NCI-H146 treated with DMSO at 0.1 percent for 48 hours (cell line): Measurements from ENCODE around the gene HUS1.
"Not testable (repeated sequence)": the region's sequence is repeated elsewhere in the genome, so short reads cannot be mapped to it uniquely, and the experiment has no call there.

ENCODE experiments used
- DNase-seq: peaks from one replicate; lab custom pipeline; 2025; ENCODE audit not compliant: unreplicated experiment; lab: John Stamatoyannopoulos, UW

HUS1 gene

DNA sequence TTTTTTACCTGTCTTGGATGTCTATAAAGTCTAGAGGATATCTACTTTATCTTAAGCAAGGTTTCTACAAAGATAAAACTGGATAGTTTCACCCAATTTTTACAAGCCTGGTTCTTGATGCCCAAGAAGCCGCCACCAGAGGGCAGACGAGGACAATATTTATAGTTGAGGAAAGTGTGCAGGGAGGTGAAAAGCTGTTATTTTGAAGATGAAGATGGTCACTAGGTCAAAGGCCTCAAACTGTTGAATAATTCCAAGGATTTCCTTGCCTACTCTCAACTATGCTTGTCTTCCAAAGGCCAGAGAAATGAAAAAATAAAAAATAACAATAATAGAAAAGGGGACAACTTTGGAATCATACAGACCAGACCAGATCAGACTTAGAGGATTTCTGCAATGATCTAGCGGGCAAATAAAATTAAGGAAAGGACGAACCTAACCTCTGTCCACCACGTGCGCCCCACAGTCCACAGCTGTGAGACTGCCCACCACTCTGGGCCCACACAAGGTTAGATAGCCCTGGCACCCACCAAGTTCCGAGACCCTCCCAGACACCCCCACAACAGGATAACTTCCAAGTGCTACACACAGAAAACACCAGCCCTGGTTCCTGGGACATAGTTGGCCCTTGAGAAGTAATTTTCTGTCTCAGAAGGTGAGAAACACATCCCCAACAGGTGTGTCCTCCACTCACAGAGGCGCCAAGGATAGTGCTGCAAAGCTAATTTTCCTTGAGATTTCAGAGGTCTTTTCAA, 34.0 kb downstream of the HUS1 start:
- DNase-seq = peak; percentile 11

DNA sequence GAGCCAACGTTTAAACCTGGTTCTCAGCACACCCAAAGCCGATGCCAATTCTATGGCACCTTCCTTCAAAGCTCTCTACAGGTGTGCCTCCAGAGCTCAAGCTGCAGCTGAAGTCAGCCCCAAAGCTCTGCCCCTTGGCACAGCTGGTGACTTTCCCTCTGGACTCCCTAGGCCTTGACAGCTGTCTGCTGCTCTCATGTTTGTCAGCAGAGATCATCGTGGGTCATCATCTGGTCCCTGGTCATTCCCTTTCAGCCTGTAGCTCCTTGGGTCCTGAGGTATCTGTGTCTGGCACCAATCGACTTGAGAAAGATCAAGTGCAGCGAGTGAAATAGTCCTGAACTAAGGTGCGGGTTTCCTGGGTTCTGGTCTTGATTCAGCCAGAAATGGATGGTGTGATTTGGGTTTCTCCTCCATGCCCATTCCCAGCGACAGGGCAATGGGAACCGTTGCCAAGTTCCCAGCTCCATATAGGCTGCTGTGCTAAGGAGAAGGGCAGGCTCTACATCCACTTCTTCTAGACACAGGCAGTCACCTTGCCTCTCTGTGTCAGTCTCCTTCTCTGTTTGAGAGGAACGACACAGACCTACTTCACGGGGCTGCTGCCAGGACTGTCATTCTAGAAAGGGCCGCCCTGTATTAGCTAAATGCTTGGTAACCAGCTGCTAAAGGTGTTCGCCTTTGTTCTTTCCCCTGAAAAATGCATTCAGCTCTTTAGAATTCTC, 34.7 kb downstream of the HUS1 start:
- no peak for DNase-seq

DNA sequence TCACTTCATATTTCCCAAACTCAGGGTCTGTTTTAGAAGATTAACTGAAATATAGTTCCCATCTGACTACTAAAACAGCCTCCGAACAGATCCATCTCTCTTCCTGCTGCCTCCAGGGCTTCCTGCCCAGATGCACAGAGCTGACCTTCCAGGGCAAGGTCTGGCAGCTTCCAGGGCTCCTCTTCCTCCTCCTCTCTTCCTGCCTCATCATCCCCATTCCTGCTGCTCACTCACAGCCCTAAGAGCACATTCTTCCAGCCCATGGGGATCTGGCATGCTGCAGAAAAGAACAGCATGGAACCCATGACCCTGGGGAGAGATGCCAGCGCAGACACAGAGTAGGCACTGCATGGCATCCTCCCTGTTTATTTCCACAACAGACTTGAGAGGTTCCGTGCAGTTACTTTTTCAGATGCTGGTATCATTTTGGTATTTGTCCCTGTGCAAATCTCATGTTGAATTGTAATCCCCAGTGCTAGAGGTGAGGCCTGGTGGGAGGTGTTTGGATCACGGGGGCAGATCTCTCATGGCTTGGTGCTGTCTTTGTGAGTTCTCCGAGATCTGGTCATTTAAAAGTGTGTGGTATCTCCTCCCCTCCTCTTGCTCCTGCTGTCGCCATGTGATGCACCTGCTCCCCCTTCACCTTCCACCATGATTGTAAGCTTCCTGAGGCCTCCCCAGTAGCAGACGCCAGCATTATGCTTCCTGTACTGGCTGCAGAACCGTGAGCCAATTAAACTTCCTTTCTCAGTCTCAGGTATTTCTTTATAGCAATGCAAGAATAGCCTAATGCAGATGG, 35.5 kb downstream of the HUS1 start:
- no peak for DNase-seq

DNA sequence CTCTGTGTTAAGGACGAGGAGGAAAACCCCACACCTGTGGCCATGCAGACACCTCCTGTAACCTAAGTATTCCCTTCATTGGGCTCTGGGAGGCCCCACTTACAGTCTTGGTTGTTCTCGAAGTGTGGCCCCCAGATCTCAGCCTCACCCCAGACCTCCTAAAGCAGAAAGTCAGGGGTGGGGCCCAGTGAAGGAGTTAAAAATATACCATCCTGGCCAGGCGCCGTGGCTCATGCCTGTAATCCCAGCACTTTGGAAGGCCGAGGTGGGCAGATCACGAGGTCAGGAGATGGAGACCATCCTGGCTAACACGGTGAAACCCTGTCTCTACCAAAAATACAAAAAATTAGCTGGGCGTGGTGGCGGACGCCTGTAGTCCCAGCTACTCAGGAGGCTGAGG, 36.8 kb downstream of the HUS1 start:
- DNase-seq = not testable (repeated sequence)

DNA sequence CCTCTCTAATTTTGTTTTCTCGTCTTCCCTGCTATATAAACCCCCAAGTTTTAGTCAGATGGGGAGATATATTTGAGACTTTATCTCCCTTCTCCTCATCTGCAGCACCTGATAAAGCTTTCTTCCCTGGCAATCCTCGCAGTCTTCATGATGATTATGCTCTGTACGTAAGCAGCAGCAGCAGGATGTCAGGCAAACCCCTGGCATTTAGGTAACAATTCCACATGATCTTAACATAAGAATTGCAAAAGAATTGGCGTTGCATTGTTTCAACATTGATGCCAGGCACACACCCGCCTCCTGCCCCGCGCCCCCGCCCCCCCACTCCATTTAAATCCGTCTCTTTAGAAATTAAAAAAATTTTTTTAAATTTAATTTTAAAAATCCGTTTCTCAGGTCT, 37.3 kb downstream of the HUS1 start:
- DNase-seq = no peak

DNA sequence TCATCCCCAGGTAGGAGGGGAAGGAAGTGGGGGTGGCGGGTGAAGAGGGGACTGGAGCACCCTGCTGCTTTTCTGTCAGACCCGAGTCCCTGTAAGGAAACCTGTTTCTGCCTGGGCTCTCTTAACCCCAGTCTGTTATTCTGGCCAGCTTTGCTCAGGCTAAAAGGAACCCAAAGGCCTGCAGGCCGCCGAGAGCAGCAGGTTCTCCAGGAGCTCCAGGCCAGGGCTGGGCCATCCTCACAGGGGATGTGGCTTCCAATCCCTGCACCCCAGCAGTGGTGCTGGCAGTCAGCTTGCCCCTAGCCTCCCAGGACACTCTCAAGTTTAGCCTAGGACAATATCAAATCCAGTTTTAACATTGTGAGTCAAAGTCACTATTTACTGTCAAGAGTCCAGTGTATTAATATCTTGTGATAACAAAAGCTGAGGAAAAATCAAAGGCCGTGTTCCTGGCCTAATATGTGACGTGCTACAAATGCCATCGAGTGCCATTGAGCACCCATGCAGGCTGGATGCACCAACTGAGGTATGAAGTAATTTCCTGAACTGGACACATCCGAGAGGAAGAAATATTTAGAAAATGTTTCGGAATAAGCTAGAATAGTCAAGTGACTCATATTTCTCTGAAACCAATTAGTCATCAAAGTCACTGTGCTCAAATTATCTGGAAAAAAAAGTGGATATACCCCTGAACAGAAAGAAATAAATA, 38.1 kb downstream of the HUS1 start:
- DNase-seq = no peak

DNA sequence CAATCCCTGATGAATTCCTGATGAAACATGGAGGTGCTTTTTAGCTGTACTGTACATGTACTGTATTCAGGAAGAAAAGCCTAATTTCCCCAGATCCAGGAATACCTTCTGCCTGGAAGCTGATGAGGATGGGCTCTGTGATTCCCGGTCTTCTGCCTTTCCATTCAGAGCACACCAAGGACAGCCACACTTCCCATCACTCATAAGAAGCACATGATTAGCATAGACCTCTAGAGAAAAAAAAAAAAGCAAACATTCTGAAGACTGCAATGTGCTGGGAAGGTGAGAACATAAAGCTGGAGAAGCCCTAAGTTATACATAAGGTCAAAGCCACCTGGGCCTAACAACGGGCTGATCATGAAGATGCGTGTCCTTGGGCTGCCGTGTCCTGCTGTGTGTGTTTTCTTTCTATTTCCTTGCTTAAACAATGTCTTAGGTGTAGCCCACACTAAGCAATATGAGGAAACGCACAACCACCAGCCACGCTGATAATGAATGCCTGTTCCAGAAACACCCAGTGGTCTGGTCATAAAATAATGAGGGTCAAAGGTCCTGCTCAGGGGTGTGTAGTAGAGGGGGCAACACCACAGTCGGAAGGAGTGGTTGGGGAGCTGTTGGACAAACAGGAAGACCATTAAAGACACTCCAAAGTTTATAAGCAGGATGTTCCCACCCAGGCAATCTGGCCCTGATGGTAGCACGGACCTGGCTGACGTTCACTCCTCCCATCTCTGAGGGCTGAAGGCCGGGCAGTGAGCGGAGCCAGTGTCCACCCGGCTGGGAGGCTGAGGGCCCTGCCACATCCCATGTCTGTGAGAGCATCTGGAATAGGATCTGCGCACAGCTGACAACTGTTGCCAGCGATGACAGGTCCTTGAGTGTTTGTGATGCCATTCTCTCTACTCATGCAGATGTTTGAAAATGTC, 39.1 kb downstream of the HUS1 start:
- DNase-seq = no peak

DNA sequence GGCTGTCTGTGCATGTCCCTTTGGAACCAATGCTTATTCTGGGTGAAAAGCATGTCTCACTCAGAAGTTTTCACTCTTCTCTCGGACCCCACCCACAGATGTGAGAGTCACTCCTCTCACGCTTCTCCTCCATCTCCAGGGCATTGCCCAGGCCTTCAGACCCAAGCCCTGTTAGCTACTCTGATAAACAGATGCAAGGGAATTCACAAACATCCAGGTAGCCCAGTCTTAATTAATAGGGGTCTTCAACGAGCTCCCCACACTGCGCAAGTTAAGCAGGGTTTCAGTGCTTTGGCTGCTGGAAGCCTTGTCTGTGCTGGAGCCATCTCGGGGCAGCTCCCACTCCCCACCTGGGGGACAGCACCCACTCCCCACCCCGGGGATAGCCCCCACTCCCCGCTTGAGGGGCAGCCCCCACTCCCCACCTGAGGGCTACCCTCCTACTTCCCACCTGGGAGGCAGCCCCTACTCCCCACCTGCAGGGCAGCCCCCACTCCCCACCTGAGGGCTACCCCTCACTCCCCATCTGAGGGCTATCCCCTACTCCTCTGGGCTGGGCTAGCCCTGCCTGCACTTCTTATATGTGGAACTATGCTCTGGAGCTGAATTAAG, 39.9 kb downstream of the HUS1 start:
- no peak for DNase-seq

DNA sequence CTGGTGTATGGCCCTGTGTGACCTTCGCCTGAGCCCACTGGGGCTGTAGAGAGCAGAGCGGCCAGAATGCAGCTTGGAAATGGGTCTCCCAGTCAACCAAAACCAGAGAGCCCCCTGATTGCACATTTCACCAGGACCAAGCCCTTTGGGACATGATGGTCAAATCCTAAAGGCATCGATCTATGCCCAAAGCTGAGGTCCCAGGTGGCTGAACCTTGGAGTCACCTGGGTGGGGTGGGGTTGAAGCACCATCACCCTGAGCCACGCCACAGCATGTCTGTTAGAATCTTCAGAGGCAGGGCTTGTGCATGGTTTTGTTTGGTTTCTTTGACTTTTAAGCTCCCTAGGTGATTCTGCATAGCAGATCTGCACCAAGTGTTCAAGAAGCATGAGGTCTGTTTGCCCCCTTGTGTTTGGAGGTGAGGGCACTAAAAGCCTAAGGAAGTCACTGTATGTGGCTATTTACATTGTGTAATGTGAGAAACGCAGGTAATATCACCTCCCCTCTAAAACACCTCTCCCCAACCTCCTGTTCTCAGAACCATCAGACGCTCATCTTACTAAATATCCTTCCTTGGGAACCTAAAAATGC, 40.7 kb downstream of the HUS1 start:
- DNase-seq = no peak

DNA sequence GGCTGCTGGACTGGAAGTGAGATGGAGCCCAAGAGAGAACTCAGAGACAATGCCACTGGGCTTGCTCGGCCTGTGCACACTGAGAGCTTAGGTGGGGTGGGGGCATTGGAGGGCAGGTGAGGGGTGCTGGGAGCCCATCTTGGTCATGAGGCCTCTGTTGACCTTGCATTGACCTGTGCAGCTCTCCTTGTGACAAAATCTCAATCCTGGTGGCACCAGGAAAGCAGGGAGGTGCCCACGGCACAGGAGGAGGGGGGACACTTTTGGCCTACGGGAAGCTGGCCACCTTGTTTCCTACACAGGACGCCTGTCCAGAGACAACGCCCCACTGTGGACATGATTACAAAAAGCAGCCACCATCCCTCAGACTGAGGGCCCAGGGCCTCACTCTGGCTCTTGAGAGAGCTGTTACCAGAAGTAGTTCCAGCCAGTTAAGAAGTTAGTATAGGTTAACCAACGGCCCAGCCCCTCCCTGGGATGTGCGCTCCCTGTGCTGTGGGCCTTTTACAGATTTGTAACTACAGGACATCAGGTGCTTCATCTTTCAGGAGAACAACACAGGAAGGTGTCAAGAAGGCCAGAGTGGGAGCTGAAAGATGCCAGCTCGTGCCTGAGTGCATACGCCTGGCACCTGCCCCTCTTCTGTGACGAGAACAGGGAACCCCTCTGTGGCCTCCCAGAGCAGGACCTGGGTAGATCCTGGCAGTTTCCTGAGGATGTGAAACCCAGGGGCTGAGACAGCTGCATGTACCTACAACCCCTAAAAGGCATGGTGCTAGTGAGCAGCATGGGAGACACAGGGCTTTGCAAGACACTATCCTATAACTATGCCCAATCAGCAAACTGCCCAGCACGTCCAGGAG, 41.5 kb downstream of the HUS1 start:
- no peak for DNase-seq

DNA sequence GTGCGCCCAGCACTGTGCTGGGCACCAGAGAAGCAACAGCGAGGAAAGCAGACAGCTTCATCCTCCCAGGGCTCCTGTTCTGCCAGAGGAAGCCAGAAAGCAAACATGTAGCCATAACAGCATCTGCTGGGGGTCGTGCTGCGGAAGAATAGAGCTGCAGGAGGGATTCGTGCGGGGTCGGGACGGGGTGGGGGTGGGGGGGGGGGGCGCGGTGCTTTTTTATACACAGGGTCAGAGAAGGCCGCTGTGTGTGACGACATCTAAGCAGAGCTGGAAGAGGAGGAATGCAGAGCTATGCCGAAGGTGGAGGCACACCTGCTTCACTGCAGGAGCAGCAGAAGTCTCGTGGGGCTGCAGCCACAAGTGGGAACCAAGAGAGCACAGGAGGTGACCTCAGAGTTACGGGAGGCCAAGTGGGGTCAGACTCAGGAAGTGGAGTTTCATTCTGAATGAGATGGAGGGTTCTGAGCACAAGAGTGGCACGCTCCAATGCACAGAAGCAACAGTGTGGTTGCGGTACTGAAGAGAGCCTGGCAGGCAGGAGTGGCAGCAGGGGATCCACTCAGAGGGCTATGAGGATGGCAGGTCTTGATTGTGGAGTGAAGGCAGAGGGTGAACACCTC, 42.2 kb downstream of the HUS1 start:
- no peak for DNase-seq

DNA sequence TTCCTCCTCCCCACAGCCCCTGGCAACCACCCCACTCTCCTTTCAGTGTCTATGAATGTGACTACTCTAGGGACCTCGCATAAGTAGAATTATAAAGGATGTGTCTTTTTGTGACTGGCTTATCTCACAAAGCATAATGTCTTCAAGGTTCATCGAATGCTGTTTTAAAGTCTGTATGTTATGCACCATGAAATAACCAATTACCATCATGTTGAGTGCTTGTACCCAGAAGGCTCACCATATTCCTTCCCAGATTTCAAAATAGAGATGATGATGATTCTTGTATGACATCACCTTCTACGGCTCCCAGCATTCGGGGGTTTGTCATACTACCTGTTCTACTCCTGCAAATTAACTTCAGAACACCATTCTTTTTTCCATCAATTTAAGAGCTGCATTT, 43.1 kb downstream of the HUS1 start:
- DNase-seq = no peak

DNA sequence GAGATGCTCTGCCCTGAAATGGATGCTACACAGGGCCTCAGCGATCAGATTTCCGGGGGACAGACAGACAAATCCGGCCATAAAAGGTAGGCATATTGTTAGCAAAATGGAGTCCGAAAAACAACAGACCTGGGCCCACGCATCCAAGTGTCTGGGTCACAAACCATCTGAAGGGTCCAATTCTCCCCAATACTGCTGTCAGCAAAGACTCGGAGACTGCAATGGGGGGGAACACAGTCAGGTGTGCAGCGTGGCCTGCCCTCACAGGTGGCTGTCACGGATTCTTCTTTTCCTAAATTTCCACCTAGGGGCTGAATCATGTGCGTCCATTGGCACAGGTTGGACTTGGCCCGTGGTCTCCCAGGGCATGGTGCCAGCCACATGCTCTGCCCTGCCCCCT, 44.1 kb downstream of the HUS1 start:
- no peak for DNase-seq

DNA sequence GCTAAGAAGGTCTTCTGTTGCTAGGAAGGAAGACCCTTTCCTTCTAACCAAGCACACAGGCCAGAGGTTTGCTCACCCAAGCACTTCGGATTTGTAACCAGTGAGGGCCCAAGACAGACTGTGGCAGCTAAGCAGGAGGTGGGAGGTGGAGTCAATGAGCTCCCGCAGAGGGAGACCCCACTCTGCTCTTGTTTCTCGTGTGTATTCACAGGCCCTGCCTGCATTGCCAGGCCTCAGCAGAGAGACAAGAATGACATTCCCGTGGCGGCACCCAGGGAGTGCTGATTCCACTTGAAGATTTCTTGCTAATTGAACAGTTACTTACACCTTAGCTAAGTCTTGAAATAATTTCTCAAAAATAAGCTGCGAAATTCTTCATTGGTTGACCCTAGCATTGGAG, 44.6 kb downstream of the HUS1 start:
- DNase-seq = no peak

DNA sequence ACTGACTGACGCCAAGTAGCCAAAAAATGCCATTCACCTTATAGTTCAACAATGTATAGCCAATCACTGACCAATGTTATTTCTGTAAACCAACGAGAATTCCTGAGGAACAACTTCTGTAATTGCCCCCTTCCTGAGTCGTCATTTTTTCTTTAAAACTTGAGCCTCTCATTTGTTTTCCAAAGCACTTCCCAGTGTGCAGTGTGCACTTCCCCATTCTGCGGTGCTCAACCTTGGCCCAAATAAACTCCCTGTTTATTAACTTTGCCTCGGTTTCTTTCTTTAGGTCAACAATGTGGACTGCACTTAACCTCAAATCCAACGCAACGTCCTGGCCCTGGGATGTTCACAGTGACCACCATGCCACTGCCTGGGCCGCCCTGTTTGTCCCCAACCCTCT, 46.2 kb downstream of the HUS1 start:
- no peak for DNase-seq

DNA sequence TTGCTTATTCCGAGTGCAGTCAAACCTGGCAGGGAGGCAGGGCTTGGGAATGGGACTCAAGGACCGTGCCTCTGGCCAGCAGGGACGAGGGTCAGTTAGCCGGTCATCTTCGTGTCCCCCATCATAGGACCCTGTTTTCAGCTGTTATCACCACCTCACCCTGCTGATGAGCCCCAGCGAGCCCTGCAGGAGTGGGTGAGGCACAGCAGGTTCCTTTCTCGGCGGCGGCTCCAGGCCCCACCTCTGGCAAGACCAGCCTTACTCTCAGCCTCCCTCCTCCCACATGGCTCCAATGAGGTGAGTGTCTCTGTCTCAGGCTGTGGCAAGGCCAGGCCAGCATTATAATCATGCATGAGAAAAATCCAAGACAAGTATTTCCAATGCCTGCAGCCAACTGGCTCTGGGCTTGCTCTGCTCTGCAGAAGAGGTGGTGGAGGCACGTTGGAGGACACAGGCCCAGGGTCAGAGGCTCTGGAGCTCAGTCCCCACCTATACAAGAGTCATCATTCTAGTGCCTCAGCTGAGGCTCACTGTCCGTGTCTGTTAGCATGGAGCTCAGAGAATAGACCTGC, 46.9 kb downstream of the HUS1 start:
- DNase-seq = no peak

DNA sequence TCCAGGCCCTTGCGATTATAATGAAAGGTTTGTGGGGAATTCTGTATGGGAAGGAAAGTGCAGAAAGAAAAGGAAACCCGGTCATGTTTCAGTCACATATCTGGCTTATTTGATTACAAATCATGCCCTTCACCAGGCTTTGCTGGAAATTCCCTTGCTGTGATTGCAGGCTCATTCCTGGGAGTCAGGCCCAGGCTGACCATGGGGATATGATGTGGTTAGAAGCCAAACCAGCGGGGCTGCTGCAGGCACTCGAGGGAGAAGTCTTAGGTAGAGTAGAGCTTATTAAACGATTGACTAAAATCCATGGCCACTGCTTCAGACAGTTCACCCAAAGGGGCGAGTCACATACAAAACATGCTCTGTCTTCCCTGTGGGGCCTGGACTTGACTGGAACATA, 47.4 kb downstream of the HUS1 start:
- no peak for DNase-seq
